PC-3 (cell line): ENCODE measurements around the gene EXOC2. TPM values are rescaled to one million over a fixed set of nuclear protein-coding genes. Genes with fewer than 3 reads are reported as not detected.

Experiments
- ATAC-seq: fragments of 200-7000 bp; cut with Tn5 transposase; 2 replicates; pipeline ENCODE4 v1.9.1; 2020; ENCODE audit warnings: mild to moderate bottlenecking, moderate library complexity
- BruUV-seq: library from RNA; stranded (reverse); fragments of 400-500 nt; replicated peaks from 2 replicates; lab custom pipeline; 2021; lab: Mats Ljungman, UMichigan
- CTCF ChIA-PET: fragments of 300-600 bp; sonication (Branson Sonifier 250); formaldehyde crosslinking; loops from one replicate; lab custom pipeline; 2022; ENCODE audit warnings: antibody characterized with exemption; lab: Charles Lee
- POLR2A ChIA-PET: fragments of 300-600 bp; sonication (Branson Sonifier 250); formaldehyde crosslinking; loops from one replicate; lab custom pipeline; 2022; ENCODE audit warnings: antibody characterized with exemption; ENCODE audit not compliant: unreplicated experiment; lab: Charles Lee
- DNase-seq: peaks from one replicate; pipeline ENCODE4 v3.0.0-alpha.2; 2015
- H2AFZ ChIP-seq: fragments of 300-600 bp; sonication (generic); 2 replicates; pipeline ENCODE4 v1.6.0; 2016; ENCODE audit warnings: antibody characterized with exemption, low read length
- H3F3A ChIP-seq: fragments of 300-600 bp; sonication (generic); one replicate; pipeline ENCODE4 v1.6.0; 2017; ENCODE audit warnings: antibody characterized with exemption, low read length, control low read depth, mild to moderate bottlenecking; ENCODE audit not compliant: unreplicated experiment
- H3K27ac ChIP-seq: fragments of 300-600 bp; sonication (generic); 2 replicates; pipeline ENCODE4 v1.5.1; 2016; ENCODE audit warnings: mild to moderate bottlenecking, low read length
- H3K27me3 ChIP-seq: fragments of 300-600 bp; sonication (generic); 2 replicates; pipeline ENCODE4 v1.6.1; 2016; ENCODE audit warnings: low read length, mixed read lengths
- H3K36me3 ChIP-seq: fragments of 300-600 bp; sonication (generic); 2 replicates; pipeline ENCODE4 v1.6.1; 2016; ENCODE audit warnings: low read depth, mixed run types, low read length, mixed read lengths
- H3K4me1 ChIP-seq: fragments of 300-600 bp; sonication (generic); 2 replicates; pipeline ENCODE4 v1.5.1; 2016; ENCODE audit warnings: low read length; ENCODE audit not compliant: insufficient read depth
- H3K4me2 ChIP-seq: fragments of 300-600 bp; sonication (generic); 2 replicates; pipeline ENCODE4 v1.6.0; 2016; ENCODE audit warnings: low read length
- H3K4me3 ChIP-seq: fragments of 300-600 bp; sonication (generic); 2 replicates; pipeline ENCODE4 v1.5.1; 2016; ENCODE audit warnings: mild to moderate bottlenecking, low read length, mixed read lengths
- H3K79me2 ChIP-seq: fragments of 300-600 bp; sonication (generic); 2 replicates; pipeline ENCODE4 v1.6.1; 2017; ENCODE audit warnings: low read length, mixed read lengths
- H3K9ac ChIP-seq: fragments of 300-600 bp; sonication (generic); 2 replicates; pipeline ENCODE4 v1.6.0; 2016; ENCODE audit warnings: mild to moderate bottlenecking, low read length
- H3K9me2 ChIP-seq: fragments of 300-600 bp; sonication (generic); replicated peaks from 2 replicates; pipeline ENCODE4 v1.6.1; 2016; ENCODE audit warnings: mixed run types, low read length, mixed read lengths
- H3K9me3 ChIP-seq: fragments of 300-600 bp; sonication (generic); 2 replicates; pipeline ENCODE4 v1.6.1; 2016; ENCODE audit warnings: low read length, mixed read lengths
- H4K20me1 ChIP-seq: fragments of 300-600 bp; sonication (generic); 2 replicates; pipeline ENCODE4 v1.6.1; 2016; ENCODE audit warnings: low read length, mixed read lengths
- CTCF ChIP-seq: fragments of 300-600 bp; sonication (generic); conservative IDR thresholded peaks from 2 replicates; pipeline ENCODE4 v1.5.1; 2017; ENCODE audit warnings: antibody characterized with exemption, low read depth, mild to moderate bottlenecking, low read length
- EZH2 ChIP-seq: fragments of 300-600 bp; sonication (generic); IDR thresholded peaks from one replicate; pipeline ENCODE4 v1.6.1; 2017; ENCODE audit warnings: antibody characterized with exemption, mild to moderate bottlenecking, low read length; ENCODE audit not compliant: unreplicated experiment
- EZH2phosphoT487 ChIP-seq: fragments of 300-600 bp; sonication (generic); IDR thresholded peaks from 2 replicates; pipeline ENCODE4 v1.6.1; 2018; ENCODE audit warnings: mild to moderate bottlenecking, antibody characterized with exemption, low read length, borderline replicate concordance
- intact Hi-C: fragments of 100-400 bp; cut with micrococcal nuclease; formaldehyde crosslinking; loops from 2 replicates; pipeline ENCODE4 v1.9.0; 2023
- total RNA-seq: library from RNA; depleted of rRNA; stranded (reverse); fragments of >200 nt; gene quantifications from 2 replicates; pipeline ENCODE4 v1.2.3, GENCODE V29; 2014

Gene EXOC2
- total RNA-seq, 1 experiment from 2014 or later = 27.7 TPM

- Histone ChIP-seq H3K9me2 (no peaks in the 10 kb centered on the region), H3F3A (no peaks in the 10 kb centered on the region), H3K4me1 (no peaks in the 10 kb centered on the region), H3K79me2 (no peaks in the 10 kb centered on the region), H2AFZ (no peak overlapping the region), H3K36me3 (no peaks in the 10 kb centered on the region), H3K27ac (no peak overlapping the region), H3K4me3 (no peak overlapping the region), H4K20me1 (no peaks in the 10 kb centered on the region), H3K27me3 (no peaks in the 10 kb centered on the region), H3K9ac (no peak overlapping the region), H3K4me2 (no peak overlapping the region), H3K9me3 (no peaks in the 10 kb centered on the region)
- CTCF ChIA-PET = no interaction called here
- intact Hi-C loops = loop anchor here (10.0 kb wide), 1 partner anchor 79 kb away; the partner anchor contains the start of gene IRF4
- ATAC-seq (no peak), DNase-seq (no peak)
- TF ChIP-seq EZH2phosphoT487 = no peak
- no peak for TF ChIP-seq CTCF
- TF ChIP-seq EZH2 = no peak
- POLR2A ChIA-PET = no interaction called here
- BruUV-seq = no TSS peak
These were observed 219.6 kb downstream of the EXOC2 start for GRCh38 chr6:473356-473755.

GRCh38 chr6:470901-471448 is 222.0 kb downstream of the EXOC2 start:
- TF ChIP-seq EZH2 (no peak), CTCF (no peak), EZH2phosphoT487 (no peak)
- intact Hi-C loops = loop anchor here (10.0 kb wide), 1 partner anchor 76 kb away; the partner anchor contains the start of gene IRF4
- no peak overlapping the region for H3K9ac ChIP-seq
- H3K9me3 ChIP-seq = no peaks in the 10 kb centered on the region
- no peaks in the 10 kb centered on the region for H3K9me2 ChIP-seq
- ChIA-PET POLR2A (no interaction called here), CTCF (no interaction called here)
- ATAC-seq = no peak
- H3K27me3 ChIP-seq = peaks cover 19% of the 10 kb centered on the region
- no peaks in the 10 kb centered on the region for H3K36me3 ChIP-seq
- H3F3A ChIP-seq = no peaks in the 10 kb centered on the region
- BruUV-seq = no TSS peak
- H3K79me2 ChIP-seq = no peaks in the 10 kb centered on the region
- H2AFZ ChIP-seq = no peak overlapping the region
- H3K4me2 ChIP-seq = no peak overlapping the region
- no peak overlapping the region for H3K4me3 ChIP-seq
- H3K27ac ChIP-seq = no peak overlapping the region
- DNase-seq = no peak
- no peaks in the 10 kb centered on the region for H3K4me1 ChIP-seq
- no peaks in the 10 kb centered on the region for H4K20me1 ChIP-seq
